GM12874 (cell line): ENCODE measurements around the gene ARHGAP26.

ENCODE experiments used
- TF ChIP-seq, protein P1 (sequence below): IDR thresholded peaks from 2 replicates; pipeline ENCODE4 v1.5.1; 2011; ENCODE audit warnings: low read depth, mild to moderate bottlenecking, control low read depth, low read length, moderate library complexity; ENCODE audit not compliant: insufficient read depth

Gene ARHGAP26

GRCh38 chr5:142905348-142905747 lies 135.2 kb downstream of the ARHGAP26 start:
- TF ChIP-seq, protein P1, sequence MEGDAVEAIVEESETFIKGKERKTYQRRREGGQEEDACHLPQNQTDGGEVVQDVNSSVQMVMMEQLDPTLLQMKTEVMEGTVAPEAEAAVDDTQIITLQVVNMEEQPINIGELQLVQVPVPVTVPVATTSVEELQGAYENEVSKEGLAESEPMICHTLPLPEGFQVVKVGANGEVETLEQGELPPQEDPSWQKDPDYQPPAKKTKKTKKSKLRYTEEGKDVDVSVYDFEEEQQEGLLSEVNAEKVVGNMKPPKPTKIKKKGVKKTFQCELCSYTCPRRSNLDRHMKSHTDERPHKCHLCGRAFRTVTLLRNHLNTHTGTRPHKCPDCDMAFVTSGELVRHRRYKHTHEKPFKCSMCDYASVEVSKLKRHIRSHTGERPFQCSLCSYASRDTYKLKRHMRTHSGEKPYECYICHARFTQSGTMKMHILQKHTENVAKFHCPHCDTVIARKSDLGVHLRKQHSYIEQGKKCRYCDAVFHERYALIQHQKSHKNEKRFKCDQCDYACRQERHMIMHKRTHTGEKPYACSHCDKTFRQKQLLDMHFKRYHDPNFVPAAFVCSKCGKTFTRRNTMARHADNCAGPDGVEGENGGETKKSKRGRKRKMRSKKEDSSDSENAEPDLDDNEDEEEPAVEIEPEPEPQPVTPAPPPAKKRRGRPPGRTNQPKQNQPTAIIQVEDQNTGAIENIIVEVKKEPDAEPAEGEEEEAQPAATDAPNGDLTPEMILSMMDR = no peak

GRCh38 chr5:142906863-142907671 lies 136.9 kb downstream of the ARHGAP26 start:
- TF ChIP-seq, protein P1 = no peak

- TF ChIP-seq, protein P1 = no peak
Observed at GRCh38 chr5:142908659-142909058, 138.5 kb downstream of the ARHGAP26 start.

- TF ChIP-seq, protein P1 = no peak
Observed at GRCh38 chr5:142910128-142910527, 140.0 kb downstream of the ARHGAP26 start.

DNA sequence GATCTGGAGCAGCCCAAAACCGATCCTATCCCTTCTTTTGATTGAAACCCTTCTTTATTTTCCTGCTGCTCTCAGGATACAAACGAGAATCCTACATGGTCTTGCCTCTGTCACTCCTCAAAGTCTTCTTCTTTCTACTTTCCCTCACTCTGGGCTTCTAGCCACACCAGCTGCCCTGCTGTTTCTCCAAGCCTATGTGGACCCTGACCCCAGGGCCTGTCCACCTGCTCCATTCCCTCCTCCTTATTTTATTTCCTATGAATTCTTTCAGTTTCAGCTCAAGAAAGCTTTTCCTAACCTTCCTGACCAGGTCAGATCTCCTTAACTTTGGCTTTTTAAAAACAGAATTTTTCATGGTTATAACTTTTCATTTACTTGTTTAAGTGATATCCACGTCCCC lies 141.0 kb downstream of the ARHGAP26 start:
- TF ChIP-seq, protein P1 = no peak

DNA sequence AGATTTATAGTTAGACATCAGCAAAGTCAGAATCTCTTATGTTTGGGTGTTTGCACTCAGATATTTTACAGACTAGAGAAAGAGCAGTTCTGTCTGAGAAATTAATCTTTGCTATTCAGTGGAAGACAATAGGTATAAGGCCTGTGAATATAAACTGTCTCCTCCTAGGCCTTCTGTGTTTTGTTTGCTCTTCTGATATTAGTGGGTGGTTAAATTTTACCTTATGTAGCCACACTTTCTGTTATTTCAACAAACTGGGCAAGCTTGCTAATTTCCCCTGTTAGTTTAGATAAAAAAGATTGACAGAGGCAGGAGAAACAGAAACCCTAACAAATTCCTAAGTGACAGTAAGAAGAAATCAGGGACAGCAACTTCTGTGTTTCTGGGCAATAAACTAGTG lies 141.6 kb downstream of the ARHGAP26 start:
- TF ChIP-seq, protein P1 = no peak

GRCh38 chr5:142913728-142914338 lies 143.7 kb downstream of the ARHGAP26 start:
- TF ChIP-seq, protein P1 = 0 out of 2 replicates have a peak, but pooled peaks have one; percentile 1
